Hepatocyte (in vitro differentiated cells): ENCODE results near the gene PROSER2. TPM values are rescaled to one million over a fixed set of nuclear protein-coding genes. Genes with fewer than 3 reads are reported as not detected.

Source experiments
- DNase-seq: peaks from one replicate; pipeline ENCODE4 v3.0.0-alpha.2; 2016; ENCODE audit warnings: low spot score
- H2AFZ ChIP-seq: fragments of 200-600 bp; sonication (generic); 2 replicates; pipeline ENCODE4 v1.6.0; 2016; ENCODE audit warnings: antibody characterized with exemption, mild to moderate bottlenecking
- H3K27ac ChIP-seq: fragments of 200-600 bp; sonication (generic); 2 replicates; pipeline ENCODE4 v1.5.1; 2016; ENCODE audit warnings: mild to moderate bottlenecking
- H3K27me3 ChIP-seq: fragments of 200-600 bp; sonication (generic); 2 replicates; pipeline ENCODE4 v1.6.1; 2016
- H3K36me3 ChIP-seq: fragments of 200-600 bp; sonication (generic); replicated peaks from 2 replicates; pipeline ENCODE4 v1.5.1; 2016; ENCODE audit warnings: low read depth; ENCODE audit not compliant: insufficient read depth
- H3K4me1 ChIP-seq: fragments of 200-600 bp; sonication (generic); 2 replicates; pipeline ENCODE4 v1.5.1; 2016; ENCODE audit warnings: mild to moderate bottlenecking, moderate library complexity; ENCODE audit not compliant: insufficient read depth
- H3K4me2 ChIP-seq: fragments of 200-600 bp; sonication (generic); 2 replicates; pipeline ENCODE4 v1.6.0; 2016
- H3K4me3 ChIP-seq: fragments of 200-600 bp; sonication (generic); 2 replicates; pipeline ENCODE4 v1.5.1; 2016; ENCODE audit warnings: mild to moderate bottlenecking
- H3K79me2 ChIP-seq: fragments of 200-600 bp; sonication (generic); 2 replicates; pipeline ENCODE4 v1.6.0; 2017; ENCODE audit warnings: mild to moderate bottlenecking
- H3K9me2 ChIP-seq: fragments of 200-600 bp; sonication (generic); replicated peaks from 2 replicates; pipeline ENCODE4 v1.6.0; 2017; ENCODE audit warnings: mild to moderate bottlenecking; ENCODE audit not compliant: insufficient read depth
- H3K9me3 ChIP-seq: fragments of 200-600 bp; sonication (generic); 2 replicates; pipeline ENCODE4 v1.5.1; 2016; ENCODE audit warnings: low read depth, mild to moderate bottlenecking
- H4K20me1 ChIP-seq: fragments of 200-600 bp; sonication (generic); 2 replicates; pipeline ENCODE4 v1.6.0; 2016; ENCODE audit warnings: mild to moderate bottlenecking; ENCODE audit not compliant: insufficient read depth, poor library complexity, severe bottlenecking
- EZH2 ChIP-seq: fragments of 200-600 bp; sonication (generic); IDR thresholded peaks from 2 replicates; pipeline ENCODE4 v1.6.1; 2016; ENCODE audit warnings: antibody characterized with exemption, mild to moderate bottlenecking, borderline replicate concordance
- EZH2phosphoT487 ChIP-seq: fragments of 200-600 bp; sonication (generic); IDR thresholded peaks from one replicate; pipeline ENCODE4 v1.6.1; 2018; ENCODE audit warnings: antibody characterized with exemption, mild to moderate bottlenecking, low read depth, moderate library complexity; ENCODE audit not compliant: unreplicated experiment, severe bottlenecking
- WGBS: methylation state at CpG from one replicate; pipeline ENCODE4 v1.1.6; 2016; ENCODE audit warnings: low lambda C conversion rate; ENCODE audit errors: missing lambda C conversion rate; 5-methylcytosine and 5-hydroxymethylcytosine counted together
- polyA plus RNA-seq: library from polyadenylated mRNA; unstranded; fragments of >200 nt; fragmentation: Nextera tagmentation; extraction: Ambion mirVana; gene quantifications from 2 replicates; pipeline ENCODE4 v1.2.1, GENCODE V29; 2016
- total RNA-seq: library from RNA; depleted of rRNA; stranded (reverse); fragments of >200 nt; gene quantifications from 2 replicates; pipeline ENCODE4 v1.2.3, GENCODE V29; 2014
- TF ChIP-seq, protein P1 (sequence below): fragments of 200-600 bp; sonication (generic); IDR thresholded peaks from 2 replicates; pipeline ENCODE4 v1.5.1; 2016; ENCODE audit warnings: antibody characterized with exemption, mild to moderate bottlenecking; ENCODE audit not compliant: poor library complexity

Gene PROSER2
- total and polyA plus RNA-seq, 2 experiments from 2014 or later, result 13.3 to 39.9 TPM

DNA sequence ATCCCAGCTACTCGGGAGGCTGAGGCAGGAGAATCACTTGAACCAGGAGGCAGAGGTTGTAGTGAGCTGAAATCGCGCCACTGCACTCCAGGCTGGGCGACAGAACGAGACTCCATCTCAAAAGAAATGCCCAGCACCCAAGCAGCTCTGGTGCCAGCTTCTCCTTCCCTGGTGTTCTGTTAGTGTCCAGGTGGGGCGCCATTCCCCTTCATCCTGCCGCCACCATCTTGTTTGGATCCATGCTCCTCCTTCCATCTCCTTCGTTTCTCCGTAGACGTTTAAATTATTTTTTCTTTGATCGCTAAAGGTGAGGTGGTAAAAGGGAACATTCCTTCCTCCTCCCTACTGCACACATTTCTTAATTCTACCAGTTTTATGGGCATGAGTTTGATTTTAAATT, 30.3 kb downstream of the PROSER2 start:
- no peak overlapping the region for H2AFZ ChIP-seq
- H3K27me3 ChIP-seq, result no peaks in the 10 kb centered on the region
- no peaks in the 10 kb centered on the region for H4K20me1 ChIP-seq
- no peak overlapping the region for H3K4me3 ChIP-seq
- no peaks in the 10 kb centered on the region for H3K9me3 ChIP-seq
- no peaks in the 10 kb centered on the region for H3K36me3 ChIP-seq
- peaks cover 5% of the 10 kb centered on the region for H3K79me2 ChIP-seq
- WGBS, result 97% methylated on average over 11 of the region's 11 CpGs
- H3K4me1 ChIP-seq, result no peaks in the 10 kb centered on the region
- no peaks in the 10 kb centered on the region for H3K9me2 ChIP-seq
- no peak for DNase-seq
- TF ChIP-seq, protein P1, sequence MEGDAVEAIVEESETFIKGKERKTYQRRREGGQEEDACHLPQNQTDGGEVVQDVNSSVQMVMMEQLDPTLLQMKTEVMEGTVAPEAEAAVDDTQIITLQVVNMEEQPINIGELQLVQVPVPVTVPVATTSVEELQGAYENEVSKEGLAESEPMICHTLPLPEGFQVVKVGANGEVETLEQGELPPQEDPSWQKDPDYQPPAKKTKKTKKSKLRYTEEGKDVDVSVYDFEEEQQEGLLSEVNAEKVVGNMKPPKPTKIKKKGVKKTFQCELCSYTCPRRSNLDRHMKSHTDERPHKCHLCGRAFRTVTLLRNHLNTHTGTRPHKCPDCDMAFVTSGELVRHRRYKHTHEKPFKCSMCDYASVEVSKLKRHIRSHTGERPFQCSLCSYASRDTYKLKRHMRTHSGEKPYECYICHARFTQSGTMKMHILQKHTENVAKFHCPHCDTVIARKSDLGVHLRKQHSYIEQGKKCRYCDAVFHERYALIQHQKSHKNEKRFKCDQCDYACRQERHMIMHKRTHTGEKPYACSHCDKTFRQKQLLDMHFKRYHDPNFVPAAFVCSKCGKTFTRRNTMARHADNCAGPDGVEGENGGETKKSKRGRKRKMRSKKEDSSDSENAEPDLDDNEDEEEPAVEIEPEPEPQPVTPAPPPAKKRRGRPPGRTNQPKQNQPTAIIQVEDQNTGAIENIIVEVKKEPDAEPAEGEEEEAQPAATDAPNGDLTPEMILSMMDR, result no peak
- no peak for TF ChIP-seq EZH2
- no peak for TF ChIP-seq EZH2phosphoT487
- H3K27ac ChIP-seq, result no peak overlapping the region
- H3K4me2 ChIP-seq, result no peak overlapping the region

DNA sequence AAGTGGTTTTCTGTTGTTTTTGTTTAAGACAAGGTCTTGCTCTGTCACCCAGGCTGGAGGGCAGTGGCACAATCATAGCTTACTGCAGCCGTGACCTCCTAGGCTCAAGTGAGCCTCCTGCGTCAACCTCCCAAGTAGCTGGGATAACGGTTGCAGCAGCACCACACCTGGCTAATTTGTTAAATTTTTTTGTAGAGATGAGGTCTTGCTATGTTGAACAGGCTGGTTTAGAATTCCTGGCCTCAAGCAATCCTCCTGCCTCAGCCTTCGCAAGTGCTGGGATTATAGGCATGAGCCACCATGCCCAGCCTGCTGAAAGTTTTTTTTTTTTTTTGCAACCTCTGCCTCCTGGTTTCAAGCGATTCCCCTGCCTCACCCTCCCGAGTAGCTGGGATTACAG, 31.1 kb downstream of the PROSER2 start:
- Histone ChIP-seq H3K9me2 (no peaks in the 10 kb centered on the region), H3K27me3 (no peaks in the 10 kb centered on the region), H3K27ac (no peak overlapping the region), H3K36me3 (no peaks in the 10 kb centered on the region), H3K4me2 (no peak overlapping the region), H3K4me1 (no peaks in the 10 kb centered on the region), H2AFZ (no peak overlapping the region), H3K9me3 (no peaks in the 10 kb centered on the region), H3K4me3 (no peak overlapping the region), H4K20me1 (no peaks in the 10 kb centered on the region), H3K79me2 (no peaks in the 10 kb centered on the region)
- no peak for TF ChIP-seq EZH2phosphoT487
- TF ChIP-seq, protein P1, result no peak
- TF ChIP-seq EZH2, result no peak
- WGBS, result 87% methylated on average over 6 of the region's 6 CpGs
- no peak for DNase-seq

DNA sequence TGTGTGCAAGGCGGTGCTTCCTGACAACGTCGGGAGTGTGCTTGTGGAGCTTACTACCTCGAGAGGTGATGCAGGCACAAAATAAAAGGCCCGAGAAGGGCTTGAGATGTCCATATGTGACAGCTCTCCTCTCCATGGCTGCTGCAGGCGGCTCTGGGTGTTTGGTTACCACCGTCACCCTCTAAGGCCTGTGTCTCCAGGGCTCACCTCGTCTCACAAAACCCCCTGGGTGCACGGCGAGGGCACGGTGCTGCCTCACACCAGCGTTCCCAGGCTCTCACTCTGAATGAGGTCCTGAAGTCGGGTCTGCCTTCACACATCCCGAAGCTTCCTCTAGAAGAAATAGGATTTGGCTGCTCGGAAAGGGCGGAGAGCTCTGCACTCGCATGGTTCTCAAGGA, 32.9 kb downstream of the PROSER2 start:
- Histone ChIP-seq H2AFZ (no peak overlapping the region), H3K79me2 (no peaks in the 10 kb centered on the region), H4K20me1 (no peaks in the 10 kb centered on the region), H3K9me2 (no peaks in the 10 kb centered on the region), H3K4me3 (no peak overlapping the region), H3K27ac (no peak overlapping the region), H3K27me3 (no peaks in the 10 kb centered on the region), H3K36me3 (no peaks in the 10 kb centered on the region), H3K4me2 (no peak overlapping the region), H3K4me1 (no peaks in the 10 kb centered on the region), H3K9me3 (no peaks in the 10 kb centered on the region)
- no peak for DNase-seq
- TF ChIP-seq EZH2 (no peak), EZH2phosphoT487 (no peak)
- TF ChIP-seq, protein P1, result no peak
- WGBS, result 93% methylated on average over 17 of the region's 17 CpGs

DNA sequence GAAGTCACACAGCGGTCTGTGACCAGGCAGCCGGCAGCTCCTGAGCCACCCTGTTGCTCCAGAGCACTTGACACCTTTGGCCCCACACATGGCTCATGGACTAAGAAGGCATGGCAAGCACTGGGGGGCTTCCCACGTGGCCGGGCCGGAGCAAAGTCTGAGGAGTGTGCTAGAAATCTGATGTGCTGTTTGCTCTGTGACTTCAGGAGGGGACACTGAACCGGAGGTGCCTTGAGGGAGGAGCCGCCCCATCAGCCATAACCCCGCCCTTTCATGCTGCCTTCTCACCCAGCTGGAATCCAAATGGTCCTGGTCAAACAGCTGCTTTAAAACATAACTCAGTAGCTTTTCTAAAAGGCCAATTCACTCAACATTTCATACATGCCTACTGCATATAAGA, 33.5 kb downstream of the PROSER2 start:
- Histone ChIP-seq H3K4me3 (no peak overlapping the region), H3K27ac (no peak overlapping the region), H3K9me3 (no peaks in the 10 kb centered on the region), H3K36me3 (no peaks in the 10 kb centered on the region), H3K4me2 (no peak overlapping the region), H3K4me1 (no peaks in the 10 kb centered on the region), H2AFZ (no peak overlapping the region), H4K20me1 (no peaks in the 10 kb centered on the region), H3K27me3 (no peaks in the 10 kb centered on the region), H3K9me2 (no peaks in the 10 kb centered on the region), H3K79me2 (no peaks in the 10 kb centered on the region)
- no peak for DNase-seq
- TF ChIP-seq EZH2, result no peak
- TF ChIP-seq EZH2phosphoT487, result no peak
- TF ChIP-seq, protein P1, result no peak
- 85% methylated on average over 8 of the region's 8 CpGs for WGBS
